H1 (cell line): ENCODE measurements around the gene RPL36AL. TPM values are rescaled to one million over a fixed set of nuclear protein-coding genes. Genes with fewer than 3 reads are reported as not detected.
"Not testable (repeated sequence)": the region's sequence is repeated elsewhere in the genome, so short reads cannot be mapped to it uniquely, and the experiment has no call there.

ENCODE experiments used
- CTCF ChIA-PET: fragments of 300-600 bp; sonication (Branson Sonifier 250); formaldehyde crosslinking; loops from one replicate; lab custom pipeline; 2021; ENCODE audit not compliant: partially characterized antibody; lab: Charles Lee
- POLR2A ChIA-PET: fragments of 300-600 bp; sonication (Branson Sonifier 250); formaldehyde crosslinking; loops from one replicate; lab custom pipeline; 2021; ENCODE audit warnings: inconsistent platforms; ENCODE audit not compliant: partially characterized antibody; lab: Charles Lee
- DNase-seq, 2 experiments: peaks; one replicate each; pipeline versions ENCODE4 v3.0.0 to v3.0.0-alpha.2; 2010 to 2022; ENCODE audit warnings: low spot score in 2 of 2, low read depth in 1 of 2, mixed read lengths in 1 of 2
- FAIRE-seq: peaks from 2 replicates; lab custom pipeline; 2011; peaks lifted over from hg19 to GRCh38; lab: Jason Lieb, UNC
- H2AFZ ChIP-seq: 2 replicates; pipeline ENCODE4 v1.8.1; 2012; ENCODE audit warnings: low read length, inconsistent platforms
- H2AK5ac ChIP-seq: 2 replicates; pipeline ENCODE4 v1.6.1; 2013; ENCODE audit warnings: low read depth, low read length
- H2BK120ac ChIP-seq: replicated peaks from 2 replicates; pipeline ENCODE3; 2013; ENCODE audit warnings: low read depth, low read length, inconsistent platforms
- H2BK12ac ChIP-seq: 2 replicates; pipeline ENCODE4 v1.6.1; 2013; ENCODE audit warnings: low read depth, low read length
- H2BK15ac ChIP-seq: 2 replicates; pipeline ENCODE4 v1.6.1; 2013; ENCODE audit warnings: low read length
- H2BK20ac ChIP-seq: 2 replicates; pipeline ENCODE4 v1.6.1; 2013; ENCODE audit warnings: low read length
- H2BK5ac ChIP-seq: 2 replicates; pipeline ENCODE4 v1.6.1; 2013; ENCODE audit warnings: low read depth, low read length
- H3K14ac ChIP-seq: 2 replicates; pipeline ENCODE4 v1.6.1; 2013; ENCODE audit warnings: inconsistent platforms; ENCODE audit not compliant: insufficient read length
- H3K18ac ChIP-seq: 2 replicates; pipeline ENCODE4 v1.6.1; 2013; ENCODE audit warnings: low read length; ENCODE audit errors: extremely low read depth
- H3K23ac ChIP-seq: 2 replicates; pipeline ENCODE4 v1.6.1; 2013; ENCODE audit warnings: inconsistent platforms; ENCODE audit not compliant: insufficient read length
- H3K23me2 ChIP-seq: 2 replicates; pipeline ENCODE4 v1.6.1; 2013; ENCODE audit warnings: low read depth, low read length
- H3K27ac ChIP-seq: 2 replicates; pipeline ENCODE4 v1.6.1; 2011; ENCODE audit warnings: low read depth, low read length, inconsistent platforms
- H3K27me3 ChIP-seq, 4 experiments: replicated peaks in 1 of 4; 1 replicate in 1 of 4; 2 replicates in 3 of 4; pipeline versions ENCODE4 v1.6.1 to v1.8.1; 2011 to 2013; ENCODE audit warnings: low read length in 3 of 4, mild to moderate bottlenecking in 3 of 4, inconsistent platforms in 2 of 4, mixed read lengths in 2 of 4, moderate library complexity in 1 of 4; ENCODE audit not compliant: control insufficient read depth in 3 of 4, insufficient read depth in 3 of 4; ENCODE audit errors: extremely low read depth in 1 of 4
- H3K36me3 ChIP-seq, 4 experiments: 2 replicates each; pipeline versions ENCODE4 v1.6.1 to v1.8.1; 2011 to 2013; ENCODE audit warnings: mild to moderate bottlenecking in 4 of 4, low read length in 3 of 4, moderate library complexity in 2 of 4, control low read depth in 1 of 4, inconsistent platforms in 1 of 4; ENCODE audit not compliant: insufficient read depth in 4 of 4, control insufficient read depth in 2 of 4
- H3K4ac ChIP-seq: replicated peaks from 2 replicates; pipeline ENCODE3; 2013; ENCODE audit warnings: low read length, low read depth, mixed read lengths, inconsistent platforms; ENCODE audit not compliant: insufficient read length
- H3K4me1 ChIP-seq, 4 experiments: replicated peaks in 1 of 4; 1 replicate in 1 of 4; 2 replicates in 3 of 4; pipeline versions ENCODE4 v1.6.1 to v1.8.1; 2011 to 2013; ENCODE audit warnings: low read length in 3 of 4, inconsistent platforms in 2 of 4, mixed read lengths in 1 of 4; ENCODE audit not compliant: insufficient read depth in 4 of 4, control insufficient read depth in 3 of 4
- H3K4me2 ChIP-seq, 2 experiments: 2 replicates each; pipeline versions ENCODE4 v1.6.1 to v1.8.1; 2011 to 2013; ENCODE audit warnings: low read depth in 2 of 2, low read length in 2 of 2, control low read depth in 1 of 2, inconsistent platforms in 1 of 2, mild to moderate bottlenecking in 1 of 2; ENCODE audit not compliant: insufficient read depth in 1 of 2
- H3K4me3 ChIP-seq, 4 experiments: fragments of 200-600, 300-600 bp in 1 of 4; sonication (generic), shearing (Covaris generic), sonication (Bioruptor Twin) in 1 of 4; 2 replicates each; pipeline versions ENCODE4 v1.5.1 to v1.8.1; 2011 to 2016; ENCODE audit warnings: low read length in 4 of 4, low read depth in 3 of 4, control low read depth in 2 of 4, inconsistent platforms in 2 of 4, mild to moderate bottlenecking in 2 of 4, mixed read lengths in 1 of 4, moderate library complexity in 1 of 4; ENCODE audit not compliant: insufficient read depth in 2 of 4; ENCODE audit errors: extremely low read depth in 1 of 4
- H3K56ac ChIP-seq: replicated peaks from 2 replicates; pipeline ENCODE3; 2013; ENCODE audit warnings: low read depth, mild to moderate bottlenecking, mixed read lengths, low read length, inconsistent platforms; ENCODE audit not compliant: insufficient read length
- H3K79me1 ChIP-seq: 2 replicates; pipeline ENCODE4 v1.6.1; 2013; ENCODE audit warnings: low read depth, low read length, control low read depth
- H3K79me2 ChIP-seq, 2 experiments: 2 replicates each; pipeline versions ENCODE4 v1.6.1 to v1.8.1; 2012 to 2013; ENCODE audit warnings: low read length in 2 of 2, mild to moderate bottlenecking in 2 of 2, inconsistent platforms in 1 of 2; ENCODE audit not compliant: insufficient read depth in 2 of 2, control insufficient read depth in 1 of 2
- H3K9ac ChIP-seq, 4 experiments: replicated peaks in 1 of 4; 1 replicate in 1 of 4; 2 replicates in 3 of 4; pipeline versions ENCODE4 v1.6.1 to v1.8.1; 2011 to 2013; ENCODE audit warnings: low read depth in 3 of 4, low read length in 3 of 4, control low read depth in 2 of 4, mild to moderate bottlenecking in 2 of 4, moderate library complexity in 2 of 4, inconsistent platforms in 1 of 4; ENCODE audit errors: extremely low read depth in 1 of 4
- H3K9me3 ChIP-seq, 2 experiments: 2 replicates each; pipeline versions ENCODE4 v1.6.1 to v1.8.1; 2012 to 2013; ENCODE audit warnings: mild to moderate bottlenecking in 2 of 2, moderate library complexity in 2 of 2, control low read depth in 1 of 2, inconsistent platforms in 1 of 2, low read depth in 1 of 2, low read length in 1 of 2, mixed read lengths in 1 of 2; ENCODE audit not compliant: insufficient read depth in 2 of 2
- H4K20me1 ChIP-seq, 2 experiments: replicated peaks in 1 of 2; 2 replicates each; pipeline versions ENCODE3 to v1.8.1; 2011 to 2013; ENCODE audit warnings: inconsistent platforms in 2 of 2, low read length in 2 of 2, mild to moderate bottlenecking in 1 of 2; ENCODE audit not compliant: insufficient read depth in 2 of 2, control insufficient read depth in 1 of 2
- H4K5ac ChIP-seq: 2 replicates; pipeline ENCODE4 v1.6.1; 2013; ENCODE audit warnings: low read length, low read depth, mixed read lengths, inconsistent platforms; ENCODE audit not compliant: insufficient read length
- H4K8ac ChIP-seq: 2 replicates; pipeline ENCODE4 v1.8.0; 2013; ENCODE audit warnings: mild to moderate bottlenecking, moderate library complexity, low read length, inconsistent platforms; ENCODE audit not compliant: insufficient read depth; ENCODE audit errors: extremely low read depth
- H4K91ac ChIP-seq: replicated peaks from 2 replicates; pipeline ENCODE3; 2013; ENCODE audit warnings: low read length, mixed read lengths, inconsistent platforms; ENCODE audit not compliant: insufficient read length
- WGBS, 2 experiments: shearing (Covaris generic) in 1 of 2; methylation state at CpG; one replicate each; pipeline versions ENCODE4 v1.1.6 to v1.1.7; 2013 to 2015; ENCODE audit warnings: low lambda C conversion rate in 2 of 2, mixed read lengths in 2 of 2, inconsistent platforms in 1 of 2, low coverage in 1 of 2, missing lambda C conversion rate in 1 of 2; ENCODE audit not compliant: insufficient replicate concordance in 2 of 2, insufficient coverage in 1 of 2, insufficient read length in 1 of 2; ENCODE audit errors: extremely low coverage in 1 of 2, missing lambda C conversion rate in 1 of 2; 5-methylcytosine and 5-hydroxymethylcytosine counted together
- polyA plus RNA-seq, 7 experiments: library from polyadenylated mRNA; depleted of rRNA in 3 of 7; stranded (reverse) in 5 of 7; unstranded in 2 of 7; fragments of >200 nt in 5 of 7; fragments of 200-250 nt in 2 of 7; gene quantifications; 1 replicate in 5 of 7; 2 replicates in 1 of 7; 4 replicates in 1 of 7; pipeline versions ENCODE4 v1.2.1 to v1.2.3, GENCODE V29; 2011 to 2013; ENCODE audit warnings: missing spikeins in 2 of 7, mixed read lengths in 2 of 7
- total RNA-seq: library from RNA; stranded (reverse); fragmentation: NEBNext Ultra II Directional; extraction: Animal tissue kit (Norgen Biotek cat#: 25700); gene quantifications from 2 replicates; pipeline ENCODE4 v1.2.1, GENCODE V29; 2021

The RPL36AL gene
- total and polyA plus RNA-seq, 2 of the 8 experiments (the other 6 are each of a cell fraction or from before 2014, with no cell fraction given), result 138 to 230 TPM

- Histone ChIP-seq H3K79me2 (peaks cover 5 to 48% of the 10 kb centered on the region in 2 experiments; a peak in 3 of 4 replicates), H3K4me2 (peak overlapping the region; percentile 76 to 91), H3K36me3 (peaks cover 4 to 41% (median 5%) of the 10 kb centered on the region in 4 experiments; a peak in 7 of 8 replicates), H3K4me3 (peak overlapping the region; percentile 80 to 99 (median 94)), H3K9ac (peak overlapping the region in 2 of 4 experiments; percentile 94 to 98; a peak in 3 of 7 replicates)
- H3K4ac ChIP-seq, H3K79me1 ChIP-seq, H3K56ac ChIP-seq, H3K23me2 ChIP-seq, H2AK5ac ChIP-seq, H3K9me3 ChIP-seq, H4K5ac ChIP-seq, H4K20me1 ChIP-seq, H2BK5ac ChIP-seq, H3K23ac ChIP-seq, H4K8ac ChIP-seq, H2AFZ ChIP-seq, H2BK120ac ChIP-seq, H3K27ac ChIP-seq, H4K91ac ChIP-seq, H2BK12ac ChIP-seq, H2BK15ac ChIP-seq, H3K18ac ChIP-seq, H3K4me1 ChIP-seq, H2BK20ac ChIP-seq, H3K14ac ChIP-seq, DNase-seq, FAIRE-seq, H3K27me3 ChIP-seq: not testable (repeated sequence)
- ChIA-PET CTCF (interaction anchor here (1.0 kb wide), 1 partner anchor 13 kb away, joined by 3 read pairs; no protein-coding TSS in a partner anchor), POLR2A (interaction anchor here (0.6 to 3.9 kb wide), 8 partner anchors 8 to 142 kb away, joined by 3 to 53 read pairs (median 14); partner anchors contain the start of genes LRR1, POLE2 and RPS29)
- WGBS, 2 experiments, result 71% methylated on average over 19 of the region's 19 CpGs; no CpG with 5 or more reads in 1 of the 2 experiments
These were observed 1.2 kb downstream of the RPL36AL start for GRCh38 chr14:49619273-49619672.
